Stimulated activated CD4-positive, alpha-beta T cell treated with anti-CD3 and anti-CD28 coated beads, TNF-alpha, amount 100 ng/mL, for 48 hours (primary cell): ENCODE data around the gene PLA2G15.

Experiments
- DNase-seq, 3 donors: peaks; one replicate each; pipeline ENCODE4 v3.0.0-alpha.2; 2020; ENCODE audit warnings: low read depth in 3 of 3

Gene PLA2G15

GRCh38 chr16:68233085-68233834 lies 11.9 kb upstream of the PLA2G15 start:
- DNase-seq, result no peak

- no peak for DNase-seq
Observed at GRCh38 chr16:68233835-68234187, 11.4 kb upstream of the PLA2G15 start.

- DNase-seq, result no peak
Observed at GRCh38 chr16:68234188-68235107, 10.7 kb upstream of the PLA2G15 start.

DNA sequence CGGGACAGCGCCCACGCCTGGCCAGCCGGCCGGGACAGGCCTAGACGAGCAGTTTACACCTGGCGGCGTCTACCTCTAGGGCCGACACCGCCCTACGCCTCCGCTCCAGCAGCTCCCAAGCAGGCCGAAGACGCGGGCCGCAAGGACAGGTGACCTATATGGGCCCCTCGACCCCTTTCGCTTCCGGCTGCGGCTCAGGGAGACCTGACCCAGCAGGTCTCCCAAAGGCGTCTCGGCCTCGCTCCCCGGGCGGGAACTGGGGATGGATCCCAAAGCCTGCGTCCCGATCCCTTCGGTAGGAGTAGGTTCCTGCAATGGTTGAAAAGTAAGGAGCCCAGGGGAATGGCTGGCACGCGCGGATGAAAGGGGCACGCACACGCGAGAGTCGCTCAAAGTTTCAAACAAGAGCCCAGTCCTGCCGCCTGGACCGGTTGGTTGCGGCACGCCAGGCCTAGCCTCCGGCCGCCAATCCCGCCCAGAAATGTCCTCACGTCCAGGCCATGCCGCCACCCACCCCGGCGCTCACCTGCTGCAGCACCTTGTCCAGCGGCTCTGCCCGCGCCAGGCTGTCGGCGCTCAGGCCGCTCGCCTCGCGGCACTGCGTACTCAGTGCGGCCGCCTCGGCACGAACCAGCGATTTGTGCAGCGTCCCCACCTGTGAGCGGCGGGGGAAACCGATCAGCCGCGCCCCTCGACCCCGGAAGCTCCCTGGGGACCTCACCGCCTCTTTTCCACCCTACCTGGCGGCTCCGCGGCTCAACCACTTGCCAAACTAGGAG lies 9.9 kb upstream of the PLA2G15 start:
- DNase-seq, result no peak

DNA sequence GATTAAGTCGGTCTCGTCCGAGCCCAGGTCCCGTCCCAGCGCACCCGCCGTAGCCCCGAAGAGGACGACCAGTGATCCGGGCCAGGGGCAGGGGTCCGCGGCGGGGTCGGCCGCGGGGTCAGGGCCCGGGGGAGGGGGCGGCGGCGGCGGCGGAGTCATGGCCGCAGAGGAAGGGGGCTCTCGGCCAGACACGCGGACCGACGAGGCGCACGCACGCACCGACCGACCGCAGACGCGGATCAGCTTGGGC lies 9.4 kb upstream of the PLA2G15 start, which contains the start of gene ESRP2:
Gene ESRP2, minus strand, starts transcription at position 241 of the 250 bp plus-strand sequence. Its CDS starts 82 bp downstream, at position 159.
- DNase-seq, result no peak

DNA sequence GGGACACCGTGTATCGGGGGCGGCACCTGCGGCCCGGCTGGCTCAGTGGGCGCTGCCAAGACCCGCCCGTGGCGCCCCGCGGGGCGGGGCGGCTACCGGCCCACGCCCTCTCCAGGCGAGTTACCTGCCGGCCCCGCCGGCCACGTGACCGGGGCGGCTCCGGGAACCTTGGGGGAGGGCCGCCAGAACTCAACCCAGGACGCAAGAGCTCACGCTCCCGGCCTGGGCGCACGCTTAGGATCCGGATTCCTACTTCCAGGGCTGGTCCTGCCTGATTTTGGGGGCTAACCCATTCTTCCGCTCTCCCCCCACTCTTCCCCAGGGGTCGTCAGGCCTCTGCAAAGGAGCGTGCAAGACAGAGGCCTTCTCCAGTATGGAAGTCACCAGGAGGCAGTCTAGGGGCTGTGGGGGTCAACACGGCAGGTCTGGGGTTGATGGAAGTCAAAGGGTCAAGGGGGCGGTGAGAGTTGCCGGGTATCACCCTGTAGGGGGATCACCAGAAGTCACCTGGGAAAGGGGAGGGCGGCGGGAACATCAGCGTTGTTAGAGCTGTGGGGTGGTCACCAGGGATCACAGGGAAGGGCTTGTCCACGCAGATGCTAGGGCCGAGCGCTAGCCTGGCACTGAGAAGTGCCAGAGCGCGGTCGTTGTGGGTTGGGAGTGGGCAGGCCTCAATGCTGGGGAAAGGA lies 8.9 kb upstream of the PLA2G15 start:
- peak in 1 of 3 donors; percentile 31 for DNase-seq

GRCh38 chr16:68236826-68237242 lies 8.3 kb upstream of the PLA2G15 start:
- no peak for DNase-seq

DNA sequence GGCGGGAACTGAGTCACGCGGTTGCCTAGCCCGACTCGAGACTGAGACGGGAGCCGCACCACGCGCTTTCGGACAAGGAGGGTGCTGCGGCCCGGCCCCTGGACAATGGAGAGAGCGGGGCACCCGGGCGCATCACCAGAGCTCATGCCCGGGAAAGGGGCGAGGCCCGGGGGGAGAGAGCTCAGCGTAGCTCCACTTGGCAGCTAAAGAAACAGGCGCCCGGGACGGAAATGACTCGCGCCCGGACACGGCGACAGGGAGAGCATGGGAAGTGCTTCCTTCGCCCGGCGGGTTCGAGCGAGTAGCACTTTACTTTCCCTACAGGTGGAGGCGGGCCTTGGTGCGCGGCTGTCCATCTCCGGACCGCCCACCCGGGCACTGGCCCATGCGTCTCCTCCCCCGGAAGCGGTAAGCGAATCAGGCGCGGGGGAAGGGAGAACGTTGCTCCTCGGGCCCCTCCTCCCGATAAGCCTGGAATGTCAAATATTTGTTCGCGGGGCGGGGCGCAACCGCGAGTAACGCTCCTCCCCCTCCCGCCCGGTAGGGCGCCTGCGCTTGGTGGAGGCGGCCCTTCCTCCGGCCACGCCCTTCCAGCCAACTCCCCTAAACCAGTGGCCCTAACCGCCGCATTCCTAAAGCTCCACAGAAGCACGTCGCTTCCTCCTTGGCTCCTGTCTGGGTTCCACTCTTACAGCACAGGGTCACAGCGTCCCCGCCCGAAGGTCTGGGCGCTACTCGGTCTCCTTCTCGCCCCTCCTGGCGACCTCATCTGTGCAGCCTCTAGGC lies 7.7 kb upstream of the PLA2G15 start:
- peak; percentile 83 to 88 (median 86) for DNase-seq

GRCh38 chr16:68238029-68238345 lies 7.2 kb upstream of the PLA2G15 start:
- DNase-seq, result no peak

- no peak for DNase-seq
Observed at GRCh38 chr16:68242085-68242484, 3.1 kb upstream of the PLA2G15 start.

- DNase-seq, result no peak
Observed at GRCh38 chr16:68242926-68243858, 2.0 kb upstream of the PLA2G15 start.

DNA sequence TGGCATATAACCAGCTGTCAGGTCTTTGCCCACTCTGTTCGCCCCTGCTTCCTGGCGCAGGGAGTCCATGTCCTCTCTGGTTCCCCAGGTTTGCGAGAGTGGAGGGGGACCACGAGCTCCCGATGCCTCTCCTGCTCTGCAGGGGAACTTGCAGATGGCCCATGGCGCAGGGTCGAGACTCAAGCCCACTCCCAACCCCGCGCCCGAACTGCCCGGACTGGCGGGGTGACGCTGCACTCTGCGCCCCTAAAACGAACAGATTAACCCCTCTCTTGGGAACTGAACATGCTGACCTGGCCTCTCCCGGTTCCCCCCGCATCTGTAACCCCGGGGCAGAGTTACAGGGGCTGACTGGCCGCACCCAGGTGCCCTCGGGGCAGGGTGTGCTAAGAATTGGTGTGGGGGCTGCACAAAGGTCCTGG lies 681 bp upstream of the PLA2G15 start:
- DNase-seq, result no peak

GRCh38 chr16:68246121-68246520 lies 948 bp downstream of the PLA2G15 start:
- DNase-seq, result no peak

- DNase-seq, result no peak
Observed at GRCh38 chr16:68246666-68247065, 1.5 kb downstream of the PLA2G15 start.

- no peak for DNase-seq
Observed at GRCh38 chr16:68247400-68247799, 2.2 kb downstream of the PLA2G15 start.

GRCh38 chr16:68247932-68248331 lies 2.8 kb downstream of the PLA2G15 start:
- no peak for DNase-seq

- DNase-seq, result no peak
Observed at GRCh38 chr16:68249371-68249770, 4.2 kb downstream of the PLA2G15 start.

DNA sequence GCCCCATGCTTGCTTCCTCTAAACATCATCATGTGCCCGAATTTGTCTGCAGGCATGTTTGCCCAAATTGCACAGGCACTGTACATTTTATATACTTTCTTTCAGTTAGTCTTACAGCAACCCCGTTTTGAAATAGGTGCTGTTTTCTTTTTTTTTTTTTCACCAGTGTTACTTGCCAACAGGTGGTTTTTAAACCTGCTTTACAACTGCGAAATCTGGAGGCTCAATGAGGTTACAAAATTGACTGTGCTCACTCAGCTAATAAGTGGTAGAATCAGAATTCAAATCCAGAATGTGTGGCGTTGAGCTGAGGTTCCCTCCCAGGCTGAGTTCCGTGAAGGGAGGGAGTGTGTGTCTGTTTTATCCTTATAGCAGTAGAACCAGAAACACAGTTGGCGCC lies 5.8 kb downstream of the PLA2G15 start:
- DNase-seq, result no peak

GRCh38 chr16:68251832-68252231 lies 6.7 kb downstream of the PLA2G15 start:
- DNase-seq, result no peak

- no peak for DNase-seq
Observed at GRCh38 chr16:68252383-68252782, 7.2 kb downstream of the PLA2G15 start.
